ENCODE results near the gene CCDC120. TPM values are rescaled to one million over a fixed set of nuclear protein-coding genes. Genes with fewer than 3 reads are reported as not detected.

CCDC120 gene, protein sequence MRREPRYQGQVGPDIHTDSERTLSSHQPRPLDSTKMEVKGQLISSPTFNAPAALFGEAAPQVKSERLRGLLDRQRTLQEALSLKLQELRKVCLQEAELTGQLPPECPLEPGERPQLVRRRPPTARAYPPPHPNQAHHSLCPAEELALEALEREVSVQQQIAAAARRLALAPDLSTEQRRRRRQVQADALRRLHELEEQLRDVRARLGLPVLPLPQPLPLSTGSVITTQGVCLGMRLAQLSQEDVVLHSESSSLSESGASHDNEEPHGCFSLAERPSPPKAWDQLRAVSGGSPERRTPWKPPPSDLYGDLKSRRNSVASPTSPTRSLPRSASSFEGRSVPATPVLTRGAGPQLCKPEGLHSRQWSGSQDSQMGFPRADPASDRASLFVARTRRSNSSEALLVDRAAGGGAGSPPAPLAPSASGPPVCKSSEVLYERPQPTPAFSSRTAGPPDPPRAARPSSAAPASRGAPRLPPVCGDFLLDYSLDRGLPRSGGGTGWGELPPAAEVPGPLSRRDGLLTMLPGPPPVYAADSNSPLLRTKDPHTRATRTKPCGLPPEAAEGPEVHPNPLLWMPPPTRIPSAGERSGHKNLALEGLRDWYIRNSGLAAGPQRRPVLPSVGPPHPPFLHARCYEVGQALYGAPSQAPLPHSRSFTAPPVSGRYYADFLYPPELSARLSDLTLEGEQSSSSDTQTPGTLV
- 1 to 10 TPM; 1.4 to 3.8 (median 2.4) TPM for polyA plus RNA-seq

- H3K27ac ChIP-seq (ENCODE audit: low read depth, low read length): no peak within 1 kb of the TSS
- 17 to 62% (median 52%) methylated on average over 5 of the region's 5 CpGs for WGBS, 3 donors
Measured at GRCh38 chrX:49058794-49059193, at the start of gene CCDC120. Gene CCDC120, plus strand, starts transcription at chrX:49058999. Its CDS starts 3,043 bp downstream, at chrX:49062042.

GRCh38 chrX:49019050-49019449 lies 39.7 kb upstream of the CCDC120 start:
- H3K27ac ChIP-seq (ENCODE audit: low read depth, low read length): no peak overlapping the region
- 77 to 94% (median 88%) methylated on average over 2 of the region's 2 CpGs for WGBS, 3 donors

GRCh38 chrX:49019599-49020249 lies 39.1 kb upstream of the CCDC120 start:
- 70 to 78% (median 72%) methylated on average over 7 of the region's 7 CpGs for WGBS, 3 donors
- H3K27ac ChIP-seq (ENCODE audit: low read depth, low read length): no peak overlapping the region

GRCh38 chrX:49029876-49030275 lies 28.9 kb upstream of the CCDC120 start:
- H3K27ac ChIP-seq (ENCODE audit: low read depth, low read length): no peak overlapping the region
- 86 to 100% (median 91%) methylated on average over 1 to 6 of the region's 6 CpGs for WGBS, 3 donors

GRCh38 chrX:49030283-49030682 lies 28.5 kb upstream of the CCDC120 start:
- no peak overlapping the region for H3K27ac ChIP-seq (ENCODE audit: low read depth, low read length)
- WGBS, 3 donors: 58 to 81% (median 75%) methylated on average over 3 to 6 of the region's 6 CpGs

DNA sequence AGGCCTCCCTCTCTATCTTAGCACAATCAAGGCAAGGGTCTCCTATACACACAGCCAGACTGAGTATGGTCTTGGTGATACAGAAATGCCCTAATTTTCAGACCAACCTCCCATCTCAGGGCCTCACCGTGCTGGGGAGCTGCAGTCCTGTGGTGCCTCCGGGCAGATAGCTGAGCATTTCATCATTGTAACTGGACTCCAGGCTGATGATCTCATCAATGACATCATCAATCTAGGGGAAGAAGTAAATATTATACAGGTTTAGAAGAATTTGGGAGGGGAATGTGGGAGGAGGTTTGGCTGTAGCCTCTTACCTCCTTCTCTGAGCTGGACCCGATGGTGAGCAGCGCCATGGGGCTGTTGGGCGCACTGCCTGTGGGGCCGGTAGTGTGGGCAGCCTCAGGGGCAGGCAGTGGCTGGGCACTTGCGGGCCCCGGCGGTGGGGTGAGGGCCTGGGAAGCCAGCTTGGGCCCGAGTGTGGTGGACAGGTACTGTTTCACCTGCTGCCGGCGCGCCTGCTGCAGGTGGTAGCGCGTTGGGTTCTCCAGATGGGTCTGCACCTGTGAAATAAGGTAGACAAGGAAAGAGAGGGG lies 20.8 kb upstream of the CCDC120 start:
- H3K27ac ChIP-seq (ENCODE audit: low read depth, low read length): no peak overlapping the region

GRCh38 chrX:49039598-49040375 lies 19.0 kb upstream of the CCDC120 start:
- no peak overlapping the region for H3K27ac ChIP-seq (ENCODE audit: low read depth, low read length)
- 3 to 24% (median 18%) methylated on average over 8 to 9 of the region's 9 CpGs for WGBS, 3 donors

More for the DNA sequence above, 20.8 kb upstream of the CCDC120 start:
- WGBS, 3 donors: 87 to 91% (median 90%) methylated on average over 10 to 15 of the region's 15 CpGs

DNA sequence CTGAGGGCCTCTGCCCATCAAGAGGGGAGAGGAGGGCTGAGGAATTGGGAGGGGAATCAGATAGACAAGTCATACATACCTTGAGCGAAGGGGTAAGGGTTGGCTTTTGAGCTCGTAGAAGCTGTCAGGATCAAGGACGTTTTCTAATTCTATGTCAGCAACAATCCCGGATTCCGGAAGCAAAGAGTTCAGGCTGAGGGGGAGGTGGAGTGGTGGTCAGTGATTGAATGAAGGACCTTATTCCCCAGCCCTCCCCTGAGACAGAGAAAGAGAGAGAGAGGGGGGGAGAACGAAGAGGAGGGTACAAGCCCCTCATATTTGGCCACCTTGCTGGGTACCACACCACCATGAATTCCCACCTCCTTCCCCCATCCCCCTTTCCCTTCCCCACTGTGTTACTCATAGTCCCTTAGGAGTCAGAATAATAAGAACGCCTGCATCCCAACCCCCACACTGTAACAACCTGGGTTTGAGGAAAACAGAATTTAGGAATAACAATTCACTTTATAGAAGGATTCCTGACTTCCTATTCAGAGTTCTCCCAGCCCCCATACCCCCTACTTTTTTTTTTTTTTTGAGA lies 18.3 kb upstream of the CCDC120 start:
- H3K27ac ChIP-seq (ENCODE audit: low read depth, low read length): no peak overlapping the region
- 23 to 39% (median 39%) methylated on average over 6 to 7 of the region's 7 CpGs for WGBS, 3 donors

DNA sequence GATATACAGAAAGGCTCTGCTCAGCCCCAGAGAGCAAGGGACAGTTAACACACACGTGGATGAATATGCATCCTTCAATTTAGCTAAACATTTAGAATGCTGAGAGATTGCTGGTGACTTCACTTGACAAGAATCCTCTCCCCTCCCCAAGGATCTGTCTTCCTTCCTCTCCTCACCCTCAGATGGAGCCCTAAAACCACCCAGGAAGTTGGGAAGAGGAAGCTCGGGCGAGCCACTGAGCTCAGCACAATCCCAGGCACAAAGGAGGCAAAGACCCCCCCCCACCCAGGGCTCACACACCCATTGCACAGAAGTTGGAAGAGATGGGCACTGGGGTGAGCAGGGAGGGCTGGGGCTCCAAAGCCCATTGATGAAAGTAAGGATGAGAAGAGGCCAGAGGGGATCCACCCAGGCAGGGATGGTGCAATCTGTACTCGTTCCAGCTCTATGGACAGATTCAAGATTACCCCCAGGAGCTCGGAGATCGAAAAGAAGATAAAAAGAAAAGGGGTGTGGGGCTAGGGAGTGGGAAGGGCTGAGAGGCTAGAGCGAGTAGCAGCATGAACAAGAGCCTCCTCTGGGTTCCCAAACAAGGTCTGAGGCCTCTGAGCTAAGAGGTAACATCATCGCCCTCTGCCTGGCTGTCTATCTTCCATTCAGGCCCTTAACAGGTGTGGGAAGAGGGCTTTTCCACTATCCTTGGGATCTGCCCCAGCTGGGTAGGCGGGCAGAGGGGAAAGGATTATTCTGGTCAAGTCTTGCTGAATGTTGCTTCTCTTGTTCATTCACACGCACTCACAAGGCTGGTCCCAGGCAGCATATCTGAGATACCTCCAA lies 16.8 kb upstream of the CCDC120 start:
- peak overlapping the region; percentile 92 for H3K27ac ChIP-seq (ENCODE audit: low read depth, low read length)
- 3 to 22% (median 11%) methylated on average over 8 to 10 of the region's 10 CpGs for WGBS, 3 donors

- WGBS, 3 donors: 0 to 44% (median 1%) methylated on average over 19 to 29 of the region's 29 CpGs
- peak overlapping the region; percentile 92 for H3K27ac ChIP-seq (ENCODE audit: low read depth, low read length)
Measured at GRCh38 chrX:49042581-49043219, 16.1 kb upstream of the CCDC120 start.

DNA sequence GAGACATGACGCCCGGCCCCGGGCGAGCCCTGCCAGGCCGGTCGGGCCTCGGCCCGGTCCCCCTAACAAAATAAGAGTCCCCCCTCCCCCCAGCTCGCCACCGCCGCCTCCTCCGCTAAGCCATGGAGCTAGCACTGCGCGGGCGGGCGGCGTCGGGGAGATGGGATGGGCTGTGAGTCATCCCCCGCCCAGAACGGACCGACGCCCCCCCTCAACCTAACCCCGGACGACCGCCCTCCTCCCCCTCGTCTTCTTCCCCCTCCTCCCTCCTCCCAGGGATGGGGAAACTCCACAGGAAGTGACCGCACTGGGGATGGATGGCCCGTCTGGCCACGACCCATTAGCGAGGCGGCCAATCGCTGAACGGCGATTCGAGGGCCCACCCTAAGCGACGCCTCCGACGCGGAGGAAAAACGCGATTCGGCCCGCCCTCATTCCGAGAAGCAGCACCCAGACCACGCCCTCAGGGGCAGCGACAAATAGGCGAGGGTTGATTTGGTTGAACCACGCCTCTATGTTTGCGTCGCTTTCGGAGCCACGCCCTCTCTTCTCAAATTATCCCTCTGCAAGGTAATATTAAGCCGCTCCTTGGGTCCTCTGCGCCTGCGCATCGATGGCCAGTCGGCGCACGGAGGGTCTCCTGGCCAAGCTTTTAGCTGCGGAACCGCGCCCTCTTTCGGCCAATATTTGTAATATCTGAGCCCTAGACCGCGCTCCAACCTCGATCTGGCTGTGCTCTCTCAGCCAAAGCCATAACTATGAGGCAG lies 15.4 kb upstream of the CCDC120 start, which contains the start of gene TFE3:
TFE3 (minus strand) TSS at position 138 of the 767 bp plus-strand sequence; CDS start at position 7, 131 bp downstream.
- 0 to 31% (median 0%) methylated on average over 28 to 66 of the region's 67 CpGs for WGBS, 3 donors
- H3K27ac ChIP-seq (ENCODE audit: low read depth, low read length): peak within 1 kb of the TSS; percentile 92

DNA sequence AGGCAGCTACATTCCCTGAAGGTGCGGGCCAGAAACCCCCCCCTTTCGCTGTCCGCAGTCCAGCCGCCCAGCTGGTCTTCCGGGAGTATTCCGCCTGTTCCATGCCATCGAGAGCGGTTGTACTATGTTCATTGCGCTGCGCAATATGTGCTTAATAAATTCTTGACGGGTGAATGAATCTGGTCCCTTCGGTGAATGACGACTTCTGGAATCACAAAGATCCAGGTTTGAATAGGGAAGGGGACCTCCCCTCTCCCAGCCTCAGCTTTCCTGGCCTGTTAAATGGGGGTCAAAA lies 14.9 kb upstream of the CCDC120 start:
- WGBS, 3 donors: 15 to 43% (median 16%) methylated on average over 13 of the region's 13 CpGs
- H3K27ac ChIP-seq (ENCODE audit: low read depth, low read length): no peak overlapping the region

- H3K27ac ChIP-seq (ENCODE audit: low read depth, low read length): no peak overlapping the region
Measured at GRCh38 chrX:49053223-49054072, 5.4 kb upstream of the CCDC120 start.

DNA sequence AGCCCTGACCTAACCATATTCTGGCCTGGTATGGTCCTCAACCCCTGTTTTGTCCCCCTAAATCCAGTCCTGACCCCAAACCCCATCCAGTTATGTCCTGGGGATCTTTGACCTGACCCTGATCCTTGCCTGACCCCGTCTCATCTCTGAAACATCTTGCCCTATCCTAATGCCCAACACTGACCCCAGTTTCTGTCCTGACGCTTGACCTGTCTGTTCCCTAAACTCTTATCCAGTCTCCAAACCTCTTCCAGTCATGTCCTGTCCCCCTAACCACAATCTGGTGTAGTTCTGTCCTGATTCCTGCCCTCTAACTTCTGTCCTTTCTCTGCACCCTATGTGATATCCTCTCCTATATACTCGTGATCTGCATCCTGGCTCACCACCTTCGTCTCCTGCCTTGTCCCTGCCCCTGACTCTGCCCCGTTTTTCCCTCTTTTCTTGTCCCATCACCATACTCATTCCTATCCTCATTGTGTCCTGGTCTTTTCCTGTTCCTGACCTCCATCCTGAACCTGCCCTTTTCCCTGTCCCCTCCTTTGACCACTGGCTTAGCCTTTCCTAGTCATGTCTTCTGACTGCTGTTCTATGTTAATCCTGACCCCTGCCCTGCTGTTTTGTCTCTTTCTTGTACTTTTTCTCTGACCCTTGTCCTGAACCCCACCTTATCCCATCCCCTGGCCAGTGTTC lies 4.6 kb upstream of the CCDC120 start:
- no peak overlapping the region for H3K27ac ChIP-seq (ENCODE audit: low read depth, low read length)
- WGBS, 3 donors: 82 to 93% (median 91%) methylated on average over 5 of the region's 5 CpGs

More at GRCh38 chrX:49053223-49054072, 5.4 kb upstream of the CCDC120 start:
- WGBS, 3 donors: 0 to 26% (median 2%) methylated on average over 16 to 72 of the region's 79 CpGs

Data from adipose tissue (tissue), 3 donors.